Stimulated activated CD8-positive, alpha-beta memory T cell treated with anti-CD3 and anti-CD28 coated beads, Interleukin-15, amount 100 ng/mL, for 24 hours (primary cell): ENCODE data around the gene TRAFD1.

Experiments used
- DNase-seq: peaks from one replicate; pipeline ENCODE4 v3.0.0-alpha.2; 2020; ENCODE audit warnings: low read depth

Gene TRAFD1

GRCh38 chr12:112160611-112161010 lies 35.3 kb downstream of the TRAFD1 start:
- DNase-seq = no peak

- no peak for DNase-seq
Measured at GRCh38 chr12:112161711-112162110, 36.4 kb downstream of the TRAFD1 start.

GRCh38 chr12:112162241-112162790 lies 37.0 kb downstream of the TRAFD1 start:
- no peak for DNase-seq

GRCh38 chr12:112163056-112163455 lies 37.7 kb downstream of the TRAFD1 start:
- DNase-seq = no peak

GRCh38 chr12:112163471-112163991 lies 38.2 kb downstream of the TRAFD1 start:
- no peak for DNase-seq

DNA sequence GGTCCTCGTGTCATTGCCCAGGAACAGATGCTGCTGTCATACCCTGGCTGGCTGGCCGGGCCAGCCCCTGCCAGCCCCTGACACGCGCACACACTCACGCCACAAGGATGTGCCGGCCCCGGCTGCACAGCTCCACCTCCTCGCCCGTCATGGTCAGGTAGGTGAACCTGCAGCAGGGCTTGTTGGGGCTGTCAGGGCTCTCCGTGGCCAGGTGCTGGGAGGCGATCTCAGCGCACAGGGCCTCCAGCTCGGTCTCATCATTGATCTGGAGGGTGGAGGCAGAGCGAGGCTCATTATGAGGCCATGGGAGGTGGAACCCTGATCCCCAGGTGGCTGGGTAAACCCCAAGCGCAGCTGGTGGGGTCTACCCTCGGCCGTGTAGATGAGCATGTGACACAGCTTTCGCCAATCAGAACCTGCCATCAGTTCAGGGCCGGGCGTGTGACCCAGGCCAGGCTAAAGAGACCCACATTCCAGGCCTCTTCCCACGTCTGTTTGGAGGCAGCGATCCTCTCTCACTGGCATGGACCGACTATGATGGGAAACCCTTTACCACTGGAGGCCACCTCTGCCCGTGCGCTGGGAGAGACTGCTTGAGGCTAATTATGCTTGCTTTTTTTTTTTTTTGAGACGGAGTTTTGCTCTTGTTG lies 38.8 kb downstream of the TRAFD1 start:
- DNase-seq = no peak

DNA sequence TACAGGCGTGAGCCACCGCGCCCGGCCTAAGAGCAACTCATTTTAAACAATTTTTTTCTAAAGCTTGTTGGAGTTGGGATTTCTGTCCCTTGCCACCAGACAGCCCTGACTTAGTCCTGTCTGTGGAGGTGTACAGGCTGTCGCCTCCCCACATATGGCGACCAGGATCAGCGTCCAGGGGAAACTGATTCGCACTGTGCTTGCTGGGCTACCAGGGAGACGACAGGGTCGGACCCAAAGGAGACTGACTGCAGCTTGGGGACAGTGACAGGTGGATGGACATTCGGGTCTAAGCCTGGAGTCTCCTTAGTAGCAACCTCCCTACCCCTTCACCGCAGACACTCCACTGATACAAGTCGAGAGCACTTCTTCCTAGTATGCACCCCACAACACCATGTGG lies 40.3 kb downstream of the TRAFD1 start:
- DNase-seq = no peak

- no peak for DNase-seq
Measured at GRCh38 chr12:112166051-112167015, 41.0 kb downstream of the TRAFD1 start.

DNA sequence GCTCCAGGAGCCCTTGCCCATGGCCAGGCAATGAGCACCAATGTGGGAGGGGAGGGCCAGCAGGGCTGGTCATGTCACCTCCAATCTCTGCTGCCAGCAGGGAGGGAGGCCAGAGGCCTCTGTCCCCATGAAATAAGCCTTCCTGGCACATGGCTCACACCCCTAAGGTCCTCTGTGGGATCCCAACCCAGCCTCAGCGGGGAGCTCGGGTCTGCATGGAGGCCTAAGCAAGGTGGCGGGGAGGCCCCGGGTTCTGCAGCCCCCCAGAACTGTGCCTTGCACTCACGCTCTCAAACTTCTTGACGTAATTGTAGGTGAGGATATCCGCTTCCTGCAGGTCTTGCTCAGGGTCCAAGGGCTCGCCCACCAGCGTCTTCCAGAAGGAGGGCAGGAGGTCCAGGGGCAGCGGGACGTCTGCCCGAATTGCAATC lies 41.7 kb downstream of the TRAFD1 start:
- DNase-seq = no peak

- DNase-seq = no peak
Measured at GRCh38 chr12:112167718-112168525, 42.6 kb downstream of the TRAFD1 start.

- no peak for DNase-seq
Measured at GRCh38 chr12:112168561-112168971, 43.2 kb downstream of the TRAFD1 start.

GRCh38 chr12:112169161-112169872 lies 44.0 kb downstream of the TRAFD1 start:
- DNase-seq = no peak

- DNase-seq = no peak
Measured at GRCh38 chr12:112169966-112170365, 44.6 kb downstream of the TRAFD1 start.

DNA sequence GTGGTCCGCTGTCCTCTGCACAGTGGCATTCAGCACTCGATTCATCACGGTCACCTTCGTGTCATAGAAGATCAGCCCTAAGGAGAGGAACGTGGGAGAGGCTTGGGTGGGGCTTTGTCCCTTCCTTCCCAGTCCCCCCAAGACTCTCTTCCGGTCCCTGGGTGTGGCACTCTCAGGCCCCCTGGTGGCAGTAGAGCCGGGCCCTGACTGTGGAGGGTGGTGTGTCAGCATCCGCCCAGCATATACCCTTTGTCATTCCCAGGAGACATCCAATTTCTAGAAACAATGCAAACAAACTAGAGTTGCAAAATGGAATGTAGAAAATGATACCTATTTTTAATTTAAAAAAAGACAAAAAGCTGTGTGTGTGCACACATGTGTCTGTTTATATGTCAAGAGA lies 45.0 kb downstream of the TRAFD1 start:
- DNase-seq = no peak

DNA sequence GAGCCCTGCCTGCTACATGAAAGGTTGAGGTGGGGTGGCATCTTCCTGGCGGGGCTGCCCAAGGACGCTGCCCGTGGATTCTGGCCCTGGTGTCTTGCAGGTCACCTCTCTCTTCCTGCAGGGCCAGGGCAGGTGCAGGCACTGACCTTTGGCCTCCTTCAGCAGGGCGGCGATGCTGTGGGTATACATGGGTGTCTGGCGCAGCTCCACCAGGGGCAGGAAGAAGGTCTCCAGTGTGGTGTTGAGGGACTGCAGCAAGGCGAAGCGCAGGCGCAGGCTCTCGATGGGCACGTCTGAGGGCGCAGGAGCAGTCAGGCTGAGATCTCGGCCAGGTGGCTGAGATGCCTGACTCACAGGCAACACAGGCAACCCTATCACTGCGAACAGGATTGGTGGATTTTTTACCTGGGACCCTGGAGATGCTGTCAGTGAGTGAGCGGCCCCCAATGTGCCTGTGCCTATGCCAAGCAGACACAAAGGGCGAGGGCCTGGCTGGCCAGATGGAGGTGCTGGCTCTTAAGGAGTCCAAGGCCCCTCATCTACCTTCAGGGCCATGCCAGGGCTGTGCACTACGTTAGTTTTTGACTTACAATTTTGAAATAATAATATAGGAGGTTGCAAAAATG lies 45.7 kb downstream of the TRAFD1 start:
- DNase-seq = no peak

DNA sequence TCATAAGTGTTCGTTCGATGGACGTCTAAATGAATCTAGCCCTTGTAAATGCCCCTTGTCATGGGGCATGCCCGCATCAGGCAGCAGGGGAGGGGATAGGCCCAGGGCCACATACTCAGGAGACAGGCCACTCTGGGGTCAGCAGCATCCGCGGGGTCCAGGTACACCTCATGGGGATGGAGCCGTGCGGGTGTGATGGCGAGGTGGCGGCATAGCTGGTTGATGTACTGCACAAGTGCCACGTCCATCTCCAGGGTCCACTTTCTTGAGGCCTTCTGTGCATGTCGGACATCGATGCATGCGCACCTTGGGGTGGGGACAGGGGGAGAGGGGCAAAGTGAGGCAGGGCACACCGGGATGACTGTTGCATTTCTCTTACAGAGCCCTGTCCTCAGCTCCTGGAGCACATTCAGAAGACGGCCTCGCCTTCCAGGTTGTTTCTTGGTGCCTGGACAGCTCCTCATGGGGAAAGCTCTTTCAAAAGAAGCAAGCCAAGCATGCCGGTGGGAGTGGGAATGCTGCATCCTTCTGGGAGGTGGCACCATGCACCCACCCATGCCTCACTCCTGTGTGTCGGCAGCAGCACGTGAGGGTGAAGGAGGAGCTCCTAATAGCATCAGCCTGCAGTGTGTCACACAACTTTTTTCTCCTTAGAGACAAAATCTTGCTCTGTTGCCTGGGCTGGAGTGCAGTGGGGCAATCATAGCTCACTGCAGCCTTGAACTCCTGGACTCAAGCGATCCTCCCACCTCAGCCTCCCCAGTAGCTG lies 47.4 kb downstream of the TRAFD1 start:
- DNase-seq = no peak

- DNase-seq = no peak
Measured at GRCh38 chr12:112175361-112176155, 50.2 kb downstream of the TRAFD1 start.

GRCh38 chr12:112176321-112177010 lies 51.1 kb downstream of the TRAFD1 start:
- no peak for DNase-seq
